ENCODE data around the gene NDUFS1.

DNA sequence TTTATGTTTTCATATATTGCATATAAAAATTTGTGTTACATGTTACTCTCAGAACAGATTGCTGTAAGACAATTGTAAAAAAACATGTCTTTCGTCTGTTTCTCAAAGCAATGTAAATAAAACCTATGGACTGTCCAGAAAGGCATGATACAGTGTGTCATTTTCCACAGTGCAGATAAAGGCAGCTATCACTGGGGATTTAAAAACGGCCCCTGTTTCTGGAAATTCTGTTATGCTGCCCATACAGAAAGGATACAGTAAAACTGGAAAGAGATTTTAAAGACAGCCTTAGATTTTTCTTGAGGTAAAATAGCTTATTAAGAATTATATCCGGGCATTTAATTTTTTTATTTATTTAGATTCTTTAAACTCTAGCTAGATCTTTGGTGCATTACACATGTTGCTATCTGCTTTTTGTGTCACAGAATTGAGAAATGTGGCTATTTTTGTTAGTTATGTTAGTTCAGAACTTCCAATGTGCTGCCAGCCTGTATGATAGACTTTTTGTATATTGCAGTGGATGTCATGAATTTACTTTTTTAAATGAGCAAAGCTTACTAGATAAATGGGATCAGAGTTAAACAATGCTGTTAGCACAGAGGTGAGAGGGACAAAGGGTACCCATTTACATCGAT, 72.4 kb downstream of the NDUFS1 start:
- TF ChIP-seq JUND (IDR thresholded peaks at IDR 0.05; ENCODE audit: low read length) (no peak), SUZ12 (IDR thresholded peaks at IDR 0.05; ENCODE audit: low read length) (no peak), ZNF274 (IDR thresholded peaks at IDR 0.05; ENCODE audit: borderline replicate concordance, extremely low read depth, low read length) (no peak), POLR2A (IDR thresholded peaks at IDR 0.05; ENCODE audit: control extremely low read depth in 1 of 2, low read depth in 2 of 2, low read length in 2 of 2) (no peak), RAD21 (IDR thresholded peaks at IDR 0.05 in 1 of 2, conservative IDR thresholded peaks at IDR 0.05 in 1 of 2; ENCODE audit: low read depth in 2 of 2, low read length in 2 of 2) (no peak), EGR1 (IDR thresholded peaks at IDR 0.05; ENCODE audit: borderline replicate concordance, low read depth, low read length) (no peak), EZH2 (IDR thresholded peaks at IDR 0.05; ENCODE audit: low read depth, low read length, severe bottlenecking) (no peak), POU5F1 (IDR thresholded peaks at IDR 0.05; ENCODE audit: low read depth, low read length) (no peak), SP4 (IDR thresholded peaks at IDR 0.05; ENCODE audit: low read length) (no peak), BACH1 (IDR thresholded peaks at IDR 0.05; ENCODE audit: low read length) (no peak)
- TF ChIP-seq, protein P1, sequence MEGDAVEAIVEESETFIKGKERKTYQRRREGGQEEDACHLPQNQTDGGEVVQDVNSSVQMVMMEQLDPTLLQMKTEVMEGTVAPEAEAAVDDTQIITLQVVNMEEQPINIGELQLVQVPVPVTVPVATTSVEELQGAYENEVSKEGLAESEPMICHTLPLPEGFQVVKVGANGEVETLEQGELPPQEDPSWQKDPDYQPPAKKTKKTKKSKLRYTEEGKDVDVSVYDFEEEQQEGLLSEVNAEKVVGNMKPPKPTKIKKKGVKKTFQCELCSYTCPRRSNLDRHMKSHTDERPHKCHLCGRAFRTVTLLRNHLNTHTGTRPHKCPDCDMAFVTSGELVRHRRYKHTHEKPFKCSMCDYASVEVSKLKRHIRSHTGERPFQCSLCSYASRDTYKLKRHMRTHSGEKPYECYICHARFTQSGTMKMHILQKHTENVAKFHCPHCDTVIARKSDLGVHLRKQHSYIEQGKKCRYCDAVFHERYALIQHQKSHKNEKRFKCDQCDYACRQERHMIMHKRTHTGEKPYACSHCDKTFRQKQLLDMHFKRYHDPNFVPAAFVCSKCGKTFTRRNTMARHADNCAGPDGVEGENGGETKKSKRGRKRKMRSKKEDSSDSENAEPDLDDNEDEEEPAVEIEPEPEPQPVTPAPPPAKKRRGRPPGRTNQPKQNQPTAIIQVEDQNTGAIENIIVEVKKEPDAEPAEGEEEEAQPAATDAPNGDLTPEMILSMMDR (IDR thresholded peaks at IDR 0.05; ENCODE audit: control extremely low read depth in 1 of 3, insufficient read depth in 1 of 3, low read depth in 1 of 3, low read length in 3 of 3): no peak
- TF ChIP-seq, protein P2, sequence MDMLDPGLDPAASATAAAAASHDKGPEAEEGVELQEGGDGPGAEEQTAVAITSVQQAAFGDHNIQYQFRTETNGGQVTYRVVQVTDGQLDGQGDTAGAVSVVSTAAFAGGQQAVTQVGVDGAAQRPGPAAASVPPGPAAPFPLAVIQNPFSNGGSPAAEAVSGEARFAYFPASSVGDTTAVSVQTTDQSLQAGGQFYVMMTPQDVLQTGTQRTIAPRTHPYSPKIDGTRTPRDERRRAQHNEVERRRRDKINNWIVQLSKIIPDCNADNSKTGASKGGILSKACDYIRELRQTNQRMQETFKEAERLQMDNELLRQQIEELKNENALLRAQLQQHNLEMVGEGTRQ (IDR thresholded peaks at IDR 0.05; ENCODE audit: low read length): no peak
- TF ChIP-seq, protein P3, sequence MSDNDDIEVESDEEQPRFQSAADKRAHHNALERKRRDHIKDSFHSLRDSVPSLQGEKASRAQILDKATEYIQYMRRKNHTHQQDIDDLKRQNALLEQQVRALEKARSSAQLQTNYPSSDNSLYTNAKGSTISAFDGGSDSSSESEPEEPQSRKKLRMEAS (IDR thresholded peaks at IDR 0.05): no peak

All from H1 (cell line).